Heart left ventricle (tissue), 13 donors: ENCODE results near the gene SMC1B.

Experiments used
- CTCF ChIP-seq, 12 donors: fragments of 200-600 bp; sonication (generic) in 4 of 12; IDR thresholded peaks; one replicate each; pipeline versions ENCODE4 v1.5.0 to v1.8.0; 2018 to 2022; ENCODE audit warnings: antibody characterized with exemption in 12 of 12, mild to moderate bottlenecking in 5 of 12
- POLR2A ChIP-seq, 2 donors: fragments of 450-650 bp; IDR thresholded peaks; one replicate each; pipeline ENCODE4 v1.6.1; 2017; ENCODE audit warnings: antibody characterized with exemption in 2 of 2, mild to moderate bottlenecking in 2 of 2, moderate library complexity in 2 of 2
- donor health status: ischemic (EF 13 %, LVEDD 7.1; RV severe dilation, severe dysfunction).
- donor health status: DM: no; HTN: yes; CAD: no.
- donor health status: DM: no; HTN: no; CAD: no.
- donor health status: ischemic (EF 25% LVEDD 6.9; RV normal size, moderate dysfunction).
- donor health status: ischemic (EF 25% LVEDD 5.7; RV mildly dilated, moderate dysfunction).
- donor health status: ischemic (EF 35%, LVEDD 5.7; RV mildly dilated, moderate dysfunction).
- donor health status: nonischemic (EF 11% LVEDD 7.7; RV severe dilation, severe dysfunction).
- donor health status: DM: yes; HTN: yes; CAD: no.
- donor health status: PGD.
- donor health status: ischemic (EF 29% LVEDD 5.4; RV normal size, mild dysfunction).
- donor health status: nonischemic (EF 23%, LVEDD 6.1; RV moderate dilation, normal function).

- TF ChIP-seq CTCF (IDR thresholded peaks at IDR 0.05) (no peak), POLR2A (IDR thresholded peaks at IDR 0.05) (no peak)
Measured at GRCh38 chr22:45430871-45431270, 17.5 kb upstream of the SMC1B start.
